ENCODE measurements around the gene COBL. TPM values are rescaled to one million over a fixed set of nuclear protein-coding genes. Genes with fewer than 3 reads are reported as not detected.

COBL gene
- total RNA-seq, 6 experiments from 2014 or later, result not detected

DNA sequence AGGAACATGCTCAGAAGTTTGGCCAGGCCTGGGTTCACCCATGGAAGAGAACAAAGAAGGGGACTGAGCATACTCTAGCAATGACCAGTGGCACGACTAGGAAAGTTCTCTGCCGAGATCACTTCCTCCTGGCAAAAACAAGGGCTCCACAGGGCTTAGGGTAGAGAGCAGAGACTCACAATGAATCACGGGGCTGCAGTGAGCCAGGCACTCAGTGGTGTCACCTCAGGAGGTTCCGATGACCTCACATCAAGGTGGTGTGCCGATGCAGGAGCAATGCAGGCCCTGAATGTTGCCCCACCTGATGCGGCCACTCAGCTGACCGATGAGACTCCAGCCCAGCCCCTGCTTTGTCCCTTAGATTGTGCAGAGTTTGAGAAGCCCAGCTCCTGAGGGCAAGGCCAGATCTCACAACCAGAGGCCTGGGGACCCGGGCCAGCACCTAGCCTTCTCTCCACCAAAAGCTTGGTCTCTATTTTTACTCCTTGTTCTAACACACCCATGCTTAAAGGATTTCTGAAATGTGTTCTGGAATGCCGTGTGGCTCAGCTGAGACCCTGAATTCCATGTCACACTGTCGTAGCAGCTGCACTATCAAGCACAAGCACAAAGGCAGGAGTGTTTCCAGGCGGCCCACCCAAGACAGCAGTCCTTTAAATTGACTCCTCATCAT lies 60.9 kb downstream of the COBL start:
- no peaks in the 10 kb centered on the region for H3K36me3 Mint-ChIP-seq (ENCODE audit: low read depth)
- no peak overlapping the region for H3K4me3 Mint-ChIP-seq
- DNase-seq, result no peak
- TF ChIP-seq, protein P1, sequence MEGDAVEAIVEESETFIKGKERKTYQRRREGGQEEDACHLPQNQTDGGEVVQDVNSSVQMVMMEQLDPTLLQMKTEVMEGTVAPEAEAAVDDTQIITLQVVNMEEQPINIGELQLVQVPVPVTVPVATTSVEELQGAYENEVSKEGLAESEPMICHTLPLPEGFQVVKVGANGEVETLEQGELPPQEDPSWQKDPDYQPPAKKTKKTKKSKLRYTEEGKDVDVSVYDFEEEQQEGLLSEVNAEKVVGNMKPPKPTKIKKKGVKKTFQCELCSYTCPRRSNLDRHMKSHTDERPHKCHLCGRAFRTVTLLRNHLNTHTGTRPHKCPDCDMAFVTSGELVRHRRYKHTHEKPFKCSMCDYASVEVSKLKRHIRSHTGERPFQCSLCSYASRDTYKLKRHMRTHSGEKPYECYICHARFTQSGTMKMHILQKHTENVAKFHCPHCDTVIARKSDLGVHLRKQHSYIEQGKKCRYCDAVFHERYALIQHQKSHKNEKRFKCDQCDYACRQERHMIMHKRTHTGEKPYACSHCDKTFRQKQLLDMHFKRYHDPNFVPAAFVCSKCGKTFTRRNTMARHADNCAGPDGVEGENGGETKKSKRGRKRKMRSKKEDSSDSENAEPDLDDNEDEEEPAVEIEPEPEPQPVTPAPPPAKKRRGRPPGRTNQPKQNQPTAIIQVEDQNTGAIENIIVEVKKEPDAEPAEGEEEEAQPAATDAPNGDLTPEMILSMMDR (IDR thresholded peaks at IDR 0.05), result no peak
- no peaks in the 10 kb centered on the region; the same call in 1 of the 2 replicates for H3K27me3 Mint-ChIP-seq (ENCODE audit: insufficient read depth)
- no peak overlapping the region for H3K27ac Mint-ChIP-seq
- H3K9me3 Mint-ChIP-seq, result peaks cover 3% of the 10 kb centered on the region; the same call in 1 of the 2 replicates
- H3K4me1 Mint-ChIP-seq (ENCODE audit: low read depth), result no peaks in the 10 kb centered on the region

DNA sequence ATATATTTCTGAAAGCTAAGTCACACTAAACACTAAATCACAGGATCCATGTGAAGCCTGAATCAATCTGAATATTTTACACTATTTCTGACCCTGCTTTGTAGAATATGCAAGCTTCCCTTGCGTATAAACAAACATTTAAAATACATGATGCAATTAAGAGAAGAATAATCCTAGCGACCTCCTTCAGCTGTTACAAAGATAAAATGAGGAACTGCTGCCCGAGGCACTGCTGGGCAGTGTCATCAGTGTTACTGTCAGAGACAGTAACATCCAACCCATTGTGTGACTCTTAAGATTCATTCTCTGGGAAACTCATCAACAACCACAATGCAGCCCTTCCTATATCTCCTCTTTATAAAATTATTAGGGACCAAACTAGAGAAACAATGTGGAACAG lies 61.6 kb downstream of the COBL start:
- Mint-ChIP-seq H3K36me3 (ENCODE audit: low read depth) (no peaks in the 10 kb centered on the region), H3K4me1 (ENCODE audit: low read depth) (no peaks in the 10 kb centered on the region), H3K4me3 (no peak overlapping the region), H3K9me3 (peaks cover 3% of the 10 kb centered on the region; the same call in 1 of the 2 replicates), H3K27me3 (ENCODE audit: insufficient read depth) (no peaks in the 10 kb centered on the region), H3K27ac (no peak overlapping the region)
- TF ChIP-seq, protein P1 (IDR thresholded peaks at IDR 0.05), result no peak
- DNase-seq, result no peak

DNA sequence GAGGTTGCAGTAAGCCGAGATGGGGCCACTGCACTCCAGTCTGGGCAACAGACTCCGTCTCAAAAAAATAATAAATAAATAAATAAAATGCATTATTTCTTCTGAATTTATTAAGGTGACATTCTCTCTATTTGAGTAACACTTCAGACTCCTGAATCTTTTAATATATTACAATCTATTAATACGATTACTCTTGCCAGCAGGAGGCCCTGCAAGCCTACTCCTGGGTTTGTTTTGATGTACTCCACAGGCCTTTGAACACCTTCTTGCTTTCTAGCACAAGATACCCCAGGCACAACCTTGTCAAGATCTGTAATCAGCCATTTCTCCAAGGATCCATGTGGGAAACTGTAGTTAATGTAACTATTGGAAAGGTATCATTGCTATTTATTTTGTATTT lies 63.5 kb downstream of the COBL start:
- no peaks in the 10 kb centered on the region for H3K36me3 Mint-ChIP-seq (ENCODE audit: low read depth)
- H3K27me3 Mint-ChIP-seq (ENCODE audit: insufficient read depth), result no peaks in the 10 kb centered on the region
- H3K9me3 Mint-ChIP-seq, result no peaks in the 10 kb centered on the region; the same call in 1 of the 2 replicates
- H3K27ac Mint-ChIP-seq, result no peak overlapping the region
- TF ChIP-seq, protein P1 (IDR thresholded peaks at IDR 0.05), result no peak
- H3K4me1 Mint-ChIP-seq (ENCODE audit: low read depth), result no peaks in the 10 kb centered on the region
- no peak for DNase-seq
- H3K4me3 Mint-ChIP-seq, result no peak overlapping the region

DNA sequence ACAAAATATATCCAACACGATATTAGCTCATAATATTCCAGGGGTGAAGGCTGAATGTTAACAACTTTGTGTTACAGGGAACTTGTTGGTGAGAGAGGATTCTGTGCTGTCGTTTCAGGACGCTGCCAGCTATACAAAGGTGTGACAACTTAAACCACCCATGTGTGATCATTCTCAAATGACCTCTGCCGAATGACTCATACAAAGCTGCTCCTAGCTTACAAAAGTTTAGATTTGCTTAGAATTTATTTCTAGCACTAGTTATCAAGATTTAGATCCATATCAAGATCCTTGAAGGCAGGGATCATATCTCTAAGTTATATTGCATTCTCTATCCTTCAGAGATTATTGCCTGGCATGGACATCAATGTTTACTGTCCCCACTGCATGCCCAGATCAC lies 65.3 kb downstream of the COBL start:
- H3K27me3 Mint-ChIP-seq (ENCODE audit: insufficient read depth), result no peaks in the 10 kb centered on the region; the same call in 1 of the 2 replicates
- no peaks in the 10 kb centered on the region for H3K36me3 Mint-ChIP-seq (ENCODE audit: low read depth)
- TF ChIP-seq, protein P1 (IDR thresholded peaks at IDR 0.05), result no peak
- DNase-seq, result no peak
- H3K27ac Mint-ChIP-seq, result no peak overlapping the region
- no peaks in the 10 kb centered on the region; the same call in 1 of the 2 replicates for H3K9me3 Mint-ChIP-seq
- H3K4me3 Mint-ChIP-seq, result no peak overlapping the region
- no peaks in the 10 kb centered on the region for H3K4me1 Mint-ChIP-seq (ENCODE audit: low read depth)

DNA sequence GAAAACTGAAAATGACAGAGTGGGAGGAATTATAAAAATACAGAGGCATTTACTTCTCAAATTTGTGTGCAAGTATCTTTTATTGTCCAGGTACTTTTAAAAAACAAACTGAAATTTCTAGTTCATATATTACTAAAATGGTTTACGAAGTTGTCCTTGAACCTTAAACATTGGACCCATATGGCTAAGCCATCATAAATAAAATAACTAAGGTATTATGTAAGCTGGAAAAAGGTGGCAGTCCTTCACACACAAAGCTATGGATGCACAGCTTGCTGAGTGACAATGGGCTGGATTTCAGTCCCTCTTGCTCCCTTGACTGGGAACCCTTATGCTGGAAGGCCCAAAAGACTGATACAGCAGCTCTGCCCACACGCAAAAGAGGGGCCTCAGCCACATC lies 66.1 kb downstream of the COBL start:
- no peaks in the 10 kb centered on the region; the same call in 1 of the 2 replicates for H3K27me3 Mint-ChIP-seq (ENCODE audit: insufficient read depth)
- TF ChIP-seq, protein P1 (IDR thresholded peaks at IDR 0.05), result no peak
- no peaks in the 10 kb centered on the region; the same call in 1 of the 2 replicates for H3K9me3 Mint-ChIP-seq
- no peak overlapping the region for H3K27ac Mint-ChIP-seq
- DNase-seq, result no peak
- H3K36me3 Mint-ChIP-seq (ENCODE audit: low read depth), result no peaks in the 10 kb centered on the region
- no peak overlapping the region for H3K4me3 Mint-ChIP-seq
- H3K4me1 Mint-ChIP-seq (ENCODE audit: low read depth), result no peaks in the 10 kb centered on the region

Data from HFFc6 (cell line).